Ascending aorta (tissue), 2 donors: ENCODE measurements around the gene PLCE1. TPM values are rescaled to one million over a fixed set of nuclear protein-coding genes. Genes with fewer than 3 reads are reported as not detected.

Experiments used
- DNase-seq, 2 donors: peaks; one replicate each; pipeline ENCODE4 v3.0.0-alpha.2; 2019; ENCODE audit warnings: low spot score in 2 of 2
- H3K27ac ChIP-seq, 2 donors: fragments of 200-600 bp; sonication (generic); one replicate each; pipeline ENCODE4 v1.5.1; 2016 to 2017; ENCODE audit warnings: mild to moderate bottlenecking in 1 of 2
- H3K27me3 ChIP-seq: fragments of 200-600 bp; sonication (generic); one replicate; pipeline ENCODE4 v1.5.1; 2017
- H3K36me3 ChIP-seq, 2 donors: fragments of 200-600 bp; sonication (generic); one replicate each; pipeline ENCODE4 v1.5.1; 2016
- H3K4me1 ChIP-seq, 2 donors: fragments of 200-600 bp; sonication (generic); one replicate each; pipeline ENCODE4 v1.5.1; 2016 to 2017; ENCODE audit warnings: mild to moderate bottlenecking in 1 of 2
- H3K4me3 ChIP-seq, 2 donors: fragments of 200-600 bp; sonication (generic); one replicate each; pipeline ENCODE4 v1.5.1; 2016 to 2017; ENCODE audit warnings: mild to moderate bottlenecking in 1 of 2
- H3K9me3 ChIP-seq, 2 donors: fragments of 200-600 bp; sonication (generic); one replicate each; pipeline ENCODE4 v1.5.1; 2016
- intact Hi-C: fragments of 100-400 bp; cut with DNase I; formaldehyde crosslinking; loops from one replicate; pipeline ENCODE4 v1.15.1; 2023
- total RNA-seq: library from RNA; depleted of rRNA; stranded (reverse); fragments of >200 nt; gene quantifications from one replicate; pipeline ENCODE4 v1.1.0, GENCODE V29; 2016
- TF ChIP-seq, protein P1 (sequence below), 3 experiments: fragments of 200-600 bp in 2 of 3; fragments of 450-650 bp in 1 of 3; sonication (generic) in 2 of 3; IDR thresholded peaks; one replicate each; pipeline ENCODE4 v1.5.1; 2016 to 2019; ENCODE audit warnings: antibody characterized with exemption in 3 of 3, mild to moderate bottlenecking in 1 of 3, moderate library complexity in 1 of 3

Gene PLCE1
- total RNA-seq, 1 donor from 2014 or later, result 3.8 TPM

DNA sequence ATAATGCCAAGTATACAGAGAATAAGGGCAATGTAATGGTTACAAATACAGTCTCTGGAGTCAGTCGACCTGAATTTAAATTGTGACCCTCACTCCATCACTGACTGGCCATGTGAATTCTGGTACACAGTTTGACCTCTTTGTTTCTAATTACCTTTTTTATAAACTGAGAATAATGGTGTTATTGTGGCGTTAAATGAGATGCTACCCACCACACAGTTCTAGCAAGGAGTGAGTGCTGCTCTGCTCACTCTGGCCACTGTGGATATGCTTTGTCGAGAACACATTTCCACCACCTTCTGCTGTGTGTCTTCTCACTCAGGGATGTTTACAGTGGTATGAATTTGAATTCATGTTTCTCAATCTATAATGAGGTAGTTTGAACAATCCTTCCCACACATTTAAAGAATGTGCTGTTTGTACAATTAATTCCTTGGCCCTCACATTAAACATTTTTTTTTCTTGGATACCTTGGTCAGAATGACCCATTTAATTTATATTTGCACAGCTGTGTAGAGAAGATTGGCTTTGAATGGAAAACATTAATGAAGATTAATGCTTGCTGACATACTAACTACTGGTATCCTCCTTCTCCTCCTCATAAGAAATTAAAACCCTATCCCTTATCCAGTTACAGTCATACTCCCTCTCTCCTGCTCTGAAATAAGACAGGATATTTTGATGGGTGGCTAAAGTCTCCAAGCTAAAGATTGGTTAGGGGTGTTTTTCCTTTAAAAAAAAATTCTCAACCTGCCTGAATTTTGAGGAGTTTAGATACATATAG lies 42.4 kb downstream of the PLCE1 start:
- DNase-seq, result no peak
- no peak overlapping the region for H3K27ac ChIP-seq
- H3K36me3 ChIP-seq, result peaks cover under 1 to 3% of the 10 kb centered on the region in 2 donors
- H3K4me1 ChIP-seq, result no peaks in the 10 kb centered on the region
- no peaks in the 10 kb centered on the region for H3K27me3 ChIP-seq
- no peak overlapping the region for H3K4me3 ChIP-seq
- intact Hi-C loops, result no loop called here
- TF ChIP-seq, protein P1, sequence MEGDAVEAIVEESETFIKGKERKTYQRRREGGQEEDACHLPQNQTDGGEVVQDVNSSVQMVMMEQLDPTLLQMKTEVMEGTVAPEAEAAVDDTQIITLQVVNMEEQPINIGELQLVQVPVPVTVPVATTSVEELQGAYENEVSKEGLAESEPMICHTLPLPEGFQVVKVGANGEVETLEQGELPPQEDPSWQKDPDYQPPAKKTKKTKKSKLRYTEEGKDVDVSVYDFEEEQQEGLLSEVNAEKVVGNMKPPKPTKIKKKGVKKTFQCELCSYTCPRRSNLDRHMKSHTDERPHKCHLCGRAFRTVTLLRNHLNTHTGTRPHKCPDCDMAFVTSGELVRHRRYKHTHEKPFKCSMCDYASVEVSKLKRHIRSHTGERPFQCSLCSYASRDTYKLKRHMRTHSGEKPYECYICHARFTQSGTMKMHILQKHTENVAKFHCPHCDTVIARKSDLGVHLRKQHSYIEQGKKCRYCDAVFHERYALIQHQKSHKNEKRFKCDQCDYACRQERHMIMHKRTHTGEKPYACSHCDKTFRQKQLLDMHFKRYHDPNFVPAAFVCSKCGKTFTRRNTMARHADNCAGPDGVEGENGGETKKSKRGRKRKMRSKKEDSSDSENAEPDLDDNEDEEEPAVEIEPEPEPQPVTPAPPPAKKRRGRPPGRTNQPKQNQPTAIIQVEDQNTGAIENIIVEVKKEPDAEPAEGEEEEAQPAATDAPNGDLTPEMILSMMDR (IDR thresholded peaks at IDR 0.05), result no peak
- no peaks in the 10 kb centered on the region for H3K9me3 ChIP-seq

GRCh38 chr10:94036766-94037033 lies 43.0 kb downstream of the PLCE1 start:
- intact Hi-C loops, result no loop called here
- Histone ChIP-seq H3K9me3 (no peaks in the 10 kb centered on the region), H3K27me3 (no peaks in the 10 kb centered on the region), H3K4me1 (no peaks in the 10 kb centered on the region), H3K36me3 (no peaks in the 10 kb centered on the region), H3K4me3 (no peak overlapping the region), H3K27ac (no peak overlapping the region)
- TF ChIP-seq, protein P1 (IDR thresholded peaks at IDR 0.05), result no peak
- no peak for DNase-seq

DNA sequence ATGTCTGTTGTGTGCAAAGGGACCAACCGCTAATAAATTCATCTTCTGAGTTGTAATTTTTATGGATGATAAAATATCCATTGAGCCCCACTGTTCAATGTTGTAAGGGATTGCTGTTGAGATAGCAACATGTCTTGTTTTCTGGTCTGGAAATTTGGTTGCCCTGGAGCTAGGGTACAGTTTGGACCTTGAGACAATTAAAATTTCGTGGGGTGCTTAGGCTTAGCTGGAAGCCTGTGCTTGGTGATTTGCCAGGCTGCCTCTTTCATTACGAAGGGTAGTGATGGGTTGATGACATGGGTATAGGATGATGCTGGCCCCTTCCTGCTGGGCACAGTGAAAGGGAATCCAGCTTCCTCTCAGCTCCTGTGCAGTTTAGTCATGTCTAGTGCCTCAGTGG lies 43.6 kb downstream of the PLCE1 start:
- intact Hi-C loops, result no loop called here
- Histone ChIP-seq H3K27ac (no peak overlapping the region), H3K4me3 (no peak overlapping the region), H3K9me3 (no peaks in the 10 kb centered on the region), H3K27me3 (no peaks in the 10 kb centered on the region), H3K36me3 (no peaks in the 10 kb centered on the region), H3K4me1 (no peaks in the 10 kb centered on the region)
- TF ChIP-seq, protein P1 (IDR thresholded peaks at IDR 0.05), result no peak
- no peak for DNase-seq

DNA sequence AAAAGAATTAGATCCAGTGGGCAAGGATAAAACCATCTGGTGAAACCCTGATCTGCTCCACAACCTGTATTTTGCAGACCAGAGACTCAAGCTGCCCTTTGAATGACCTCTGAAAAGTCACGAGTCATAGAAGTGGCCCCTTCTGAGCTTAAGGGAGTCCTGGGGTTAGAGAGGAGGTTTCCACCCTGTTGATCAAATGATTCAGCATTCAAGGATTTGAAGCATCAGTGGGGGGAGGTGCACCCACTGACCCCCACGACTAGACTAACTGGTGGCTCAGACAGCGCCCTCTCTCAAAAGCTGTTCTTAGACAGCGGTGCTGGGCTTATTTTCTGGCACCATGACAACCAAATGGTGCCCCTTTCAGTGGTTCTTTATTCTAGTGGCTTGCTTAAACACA lies 44.3 kb downstream of the PLCE1 start:
- Histone ChIP-seq H3K27ac (no peak overlapping the region), H3K9me3 (no peaks in the 10 kb centered on the region), H3K4me3 (no peak overlapping the region), H3K36me3 (no peaks in the 10 kb centered on the region), H3K27me3 (no peaks in the 10 kb centered on the region), H3K4me1 (no peaks in the 10 kb centered on the region)
- DNase-seq, result no peak
- intact Hi-C loops, result no loop called here
- TF ChIP-seq, protein P1 (IDR thresholded peaks at IDR 0.05), result no peak

- H3K4me3 ChIP-seq, result no peak overlapping the region
- no peaks in the 10 kb centered on the region for H3K4me1 ChIP-seq
- DNase-seq, result no peak
- H3K27ac ChIP-seq, result no peak overlapping the region
- TF ChIP-seq, protein P1 (IDR thresholded peaks at IDR 0.05), result no peak
- H3K9me3 ChIP-seq, result no peaks in the 10 kb centered on the region
- H3K27me3 ChIP-seq, result no peaks in the 10 kb centered on the region
- no peaks in the 10 kb centered on the region for H3K36me3 ChIP-seq
- intact Hi-C loops, result no loop called here
Measured at GRCh38 chr10:94041206-94041605, 47.5 kb downstream of the PLCE1 start.
